ENCODE results near the gene SLC48A1.

The SLC48A1 gene

GRCh38 chr12:47769234-47770085 lies 3.6 kb upstream of the SLC48A1 start:
- no peak overlapping the region for H3K4me3 ChIP-seq (replicated peaks; ENCODE audit: low read depth, low read length)
- no peaks in the 10 kb centered on the region; the same call in 1 of the 2 replicates for H3K27me3 ChIP-seq (replicated peaks; ENCODE audit: control insufficient read depth, insufficient read depth, low read length)
- DNase-seq (ENCODE audit: extremely low read depth, insufficient read length): no peak
- TF ChIP-seq CTCF (IDR thresholded peaks at IDR 0.05; ENCODE audit: insufficient read depth, low read length, poor library complexity, severe bottlenecking): no peak
- H3K36me3 ChIP-seq (ENCODE audit: control insufficient read depth, insufficient read depth, low read length): no peaks in the 10 kb centered on the region

- no peak for TF ChIP-seq CTCF (IDR thresholded peaks at IDR 0.05; ENCODE audit: insufficient read depth, low read length, poor library complexity, severe bottlenecking)
- Histone ChIP-seq H3K4me3 (replicated peaks; ENCODE audit: low read depth, low read length) (no peak overlapping the region), H3K27me3 (replicated peaks; ENCODE audit: control insufficient read depth, insufficient read depth, low read length) (no peaks in the 10 kb centered on the region; the same call in 1 of the 2 replicates), H3K36me3 (ENCODE audit: control insufficient read depth, insufficient read depth, low read length) (no peaks in the 10 kb centered on the region)
- DNase-seq (ENCODE audit: extremely low read depth, insufficient read length): no peak
Observed at GRCh38 chr12:47770086-47770726, 2.8 kb upstream of the SLC48A1 start.

GRCh38 chr12:47771304-47771703 lies 1.7 kb upstream of the SLC48A1 start:
- TF ChIP-seq CTCF (IDR thresholded peaks at IDR 0.05; ENCODE audit: insufficient read depth, low read length, poor library complexity, severe bottlenecking): no peak
- no peaks in the 10 kb centered on the region; the same call in 1 of the 2 replicates for H3K27me3 ChIP-seq (replicated peaks; ENCODE audit: control insufficient read depth, insufficient read depth, low read length)
- no peak overlapping the region for H3K4me3 ChIP-seq (replicated peaks; ENCODE audit: low read depth, low read length)

GRCh38 chr12:47772094-47772660 lies 861 bp upstream of the SLC48A1 start:
- Histone ChIP-seq H3K27me3 (replicated peaks; ENCODE audit: control insufficient read depth, insufficient read depth, low read length) (no peaks in the 10 kb centered on the region; the same call in 1 of the 2 replicates), H3K4me3 (replicated peaks; ENCODE audit: low read depth, low read length) (0 out of 2 replicates have a peak overlapping the region, but pooled peaks have one; percentile 58), H3K36me3 (ENCODE audit: control insufficient read depth, insufficient read depth, low read length) (no peaks in the 10 kb centered on the region)
- DNase-seq (ENCODE audit: extremely low read depth, insufficient read length): no peak
- TF ChIP-seq CTCF (IDR thresholded peaks at IDR 0.05; ENCODE audit: insufficient read depth, low read length, poor library complexity, severe bottlenecking): no peak

More at GRCh38 chr12:47771304-47771703, 1.7 kb upstream of the SLC48A1 start:
- DNase-seq (ENCODE audit: extremely low read depth, insufficient read length): no peak
- H3K36me3 ChIP-seq (ENCODE audit: control insufficient read depth, insufficient read depth, low read length): no peaks in the 10 kb centered on the region

- peak overlapping the region; percentile 58 for H3K4me3 ChIP-seq (replicated peaks; ENCODE audit: low read depth, low read length)
- no peaks in the 10 kb centered on the region for H3K36me3 ChIP-seq (ENCODE audit: control insufficient read depth, insufficient read depth, low read length)
- DNase-seq (ENCODE audit: extremely low read depth, insufficient read length): no peak
- no peak for TF ChIP-seq CTCF (IDR thresholded peaks at IDR 0.05; ENCODE audit: insufficient read depth, low read length, poor library complexity, severe bottlenecking)
- no peaks in the 10 kb centered on the region; the same call in 1 of the 2 replicates for H3K27me3 ChIP-seq (replicated peaks; ENCODE audit: control insufficient read depth, insufficient read depth, low read length)
Observed at GRCh38 chr12:47772738-47773061, 338 bp upstream of the SLC48A1 start.
